Suprapubic skin (tissue), 4 donors: ENCODE results near the gene NDE1.

Experiments
- EP300 ChIP-seq: sonication (generic); formaldehyde crosslinking; IDR thresholded peaks from one replicate; pipeline ENCODE4 v1.6.1; 2017; ENCODE audit warnings: antibody characterized with exemption
- POLR2A ChIP-seq, 2 donors: fragments of 450-650 bp; IDR thresholded peaks; one replicate each; pipeline ENCODE4 v1.6.1; 2017; ENCODE audit warnings: antibody characterized with exemption in 2 of 2, mild to moderate bottlenecking in 2 of 2, moderate library complexity in 2 of 2
- POLR2AphosphoS5 ChIP-seq, 3 donors: sonication (generic); formaldehyde crosslinking; IDR thresholded peaks; one replicate each; pipeline ENCODE4 v1.6.1; 2017; ENCODE audit warnings: antibody characterized with exemption in 3 of 3
- TF ChIP-seq, protein P1 (sequence below), 2 donors: fragments of 200-600 bp in 1 of 2; fragments of 450-650 bp in 1 of 2; sonication (generic) in 1 of 2; IDR thresholded peaks; one replicate each; pipeline ENCODE4 v1.5.1; 2016 to 2019; ENCODE audit warnings: antibody characterized with exemption in 2 of 2, mild to moderate bottlenecking in 1 of 2, moderate library complexity in 1 of 2

DNA sequence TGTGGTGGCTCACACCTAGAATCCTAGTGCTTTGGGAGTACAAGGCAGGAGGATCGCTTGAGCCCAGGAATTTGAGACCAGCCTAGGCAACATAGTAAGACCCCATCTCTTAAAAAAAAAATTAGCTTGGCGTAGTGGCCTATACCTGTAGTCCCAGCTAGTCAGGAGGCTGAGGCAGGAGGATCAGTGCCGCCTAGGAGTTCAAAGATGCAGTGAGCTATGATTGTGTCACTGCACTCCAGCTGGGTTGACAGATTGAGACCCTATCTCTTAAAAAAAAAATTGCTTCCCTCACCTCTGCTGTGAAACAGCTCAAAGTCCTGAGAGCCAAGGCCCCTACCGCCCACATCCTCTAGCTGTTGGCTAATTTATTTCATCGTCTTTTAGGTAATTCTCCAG is 10.2 kb downstream of the NDE1 start:
- TF ChIP-seq, protein P1, sequence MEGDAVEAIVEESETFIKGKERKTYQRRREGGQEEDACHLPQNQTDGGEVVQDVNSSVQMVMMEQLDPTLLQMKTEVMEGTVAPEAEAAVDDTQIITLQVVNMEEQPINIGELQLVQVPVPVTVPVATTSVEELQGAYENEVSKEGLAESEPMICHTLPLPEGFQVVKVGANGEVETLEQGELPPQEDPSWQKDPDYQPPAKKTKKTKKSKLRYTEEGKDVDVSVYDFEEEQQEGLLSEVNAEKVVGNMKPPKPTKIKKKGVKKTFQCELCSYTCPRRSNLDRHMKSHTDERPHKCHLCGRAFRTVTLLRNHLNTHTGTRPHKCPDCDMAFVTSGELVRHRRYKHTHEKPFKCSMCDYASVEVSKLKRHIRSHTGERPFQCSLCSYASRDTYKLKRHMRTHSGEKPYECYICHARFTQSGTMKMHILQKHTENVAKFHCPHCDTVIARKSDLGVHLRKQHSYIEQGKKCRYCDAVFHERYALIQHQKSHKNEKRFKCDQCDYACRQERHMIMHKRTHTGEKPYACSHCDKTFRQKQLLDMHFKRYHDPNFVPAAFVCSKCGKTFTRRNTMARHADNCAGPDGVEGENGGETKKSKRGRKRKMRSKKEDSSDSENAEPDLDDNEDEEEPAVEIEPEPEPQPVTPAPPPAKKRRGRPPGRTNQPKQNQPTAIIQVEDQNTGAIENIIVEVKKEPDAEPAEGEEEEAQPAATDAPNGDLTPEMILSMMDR (IDR thresholded peaks at IDR 0.05): no peak
- TF ChIP-seq POLR2A (IDR thresholded peaks at IDR 0.05) (no peak), POLR2AphosphoS5 (IDR thresholded peaks at IDR 0.05) (no peak), EP300 (no peak)
